HG03280 (cell line): ENCODE results near the gene CXXC1.
A peak's percentile ranks its signal among the peaks of the same experiment; 100 is the strongest.
"Not testable (repeated sequence)": the region's sequence is repeated elsewhere in the genome, so short reads cannot be mapped to it uniquely, and the experiment has no call there.

Source experiments
- ATAC-seq: cut with Tn5 transposase; IDR thresholded peaks from one replicate; pipeline ENCODE4 v1.9.1; 2021; ENCODE audit warnings: mild to moderate bottlenecking, moderate library complexity; ENCODE audit not compliant: unreplicated experiment

The CXXC1 gene

DNA sequence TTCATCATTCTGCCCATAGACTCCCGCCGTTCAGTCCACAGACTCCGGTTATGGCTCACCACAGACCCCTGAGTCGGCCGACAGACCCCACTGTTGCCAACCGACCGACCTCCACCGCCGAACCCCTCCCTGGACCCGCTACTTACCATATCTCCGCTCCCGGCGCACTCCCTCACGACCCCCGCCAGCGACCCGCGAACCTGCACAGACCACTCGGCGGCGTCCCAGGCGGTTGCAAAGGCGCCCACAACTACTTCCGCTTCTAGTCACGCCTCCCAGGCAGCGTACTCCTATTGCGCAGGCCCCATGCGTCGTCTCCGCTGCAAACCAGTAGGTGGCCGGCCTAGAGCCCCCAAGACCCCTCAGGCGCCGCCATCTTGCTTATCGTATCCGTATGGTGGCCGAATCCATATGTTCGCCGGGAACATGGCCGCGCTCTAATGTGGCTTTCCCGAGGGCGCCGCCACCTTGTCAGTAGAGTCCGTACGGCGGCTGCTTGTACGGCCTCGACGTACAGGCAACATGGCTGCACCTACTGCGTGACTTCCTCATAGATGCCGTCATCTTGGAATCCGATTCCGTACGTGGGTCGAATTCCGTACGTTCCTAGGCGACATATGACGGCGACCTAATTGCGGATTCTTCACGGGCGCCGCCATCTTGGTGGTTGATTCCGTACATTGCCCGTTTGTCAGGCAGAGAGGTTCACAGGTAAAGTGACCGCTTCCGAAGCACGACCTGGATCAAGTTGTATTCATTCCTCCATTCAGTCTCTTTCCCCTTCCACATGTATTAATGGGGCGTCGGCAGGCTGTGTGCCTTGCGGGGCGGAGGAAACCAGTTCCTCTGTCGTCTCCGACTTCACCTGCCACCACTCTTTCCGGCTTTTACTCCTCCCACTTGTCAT, at the start of gene CXXC1:
CXXC1 (minus strand) TSS at position 252 of the 907 bp plus-strand sequence; CDS start at position 149, 103 bp downstream.
- ATAC-seq, result peak; percentile 88

DNA sequence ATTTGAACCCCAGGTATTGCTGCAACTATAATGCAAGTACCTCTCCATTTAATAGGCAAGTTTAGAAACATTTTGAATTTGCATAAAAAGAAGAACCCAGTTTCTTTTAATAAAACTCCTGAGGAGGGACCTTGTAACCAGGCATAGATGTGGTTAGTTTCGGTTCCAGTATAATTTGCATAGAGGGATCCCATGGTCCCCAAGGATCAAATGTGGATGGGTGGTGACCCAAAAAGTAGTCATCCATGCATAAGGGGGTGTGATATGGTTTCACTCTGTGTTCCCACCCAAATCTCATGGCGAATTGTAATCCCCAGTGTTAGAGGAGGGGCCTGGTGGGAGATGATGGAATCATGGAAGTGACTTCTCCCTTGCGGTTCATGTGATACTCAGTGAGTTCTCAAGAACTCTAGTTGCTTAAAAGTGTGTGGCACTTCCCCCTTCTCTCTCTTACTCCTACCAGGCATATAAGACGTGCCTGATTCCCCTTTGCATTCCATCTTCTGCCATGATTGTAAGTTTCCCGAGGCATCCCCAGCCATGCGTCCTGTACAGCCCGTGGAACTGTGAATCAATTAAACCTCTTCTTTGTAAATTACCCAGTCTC, 47.2 kb upstream of the CXXC1 start:
- ATAC-seq, result no peak

DNA sequence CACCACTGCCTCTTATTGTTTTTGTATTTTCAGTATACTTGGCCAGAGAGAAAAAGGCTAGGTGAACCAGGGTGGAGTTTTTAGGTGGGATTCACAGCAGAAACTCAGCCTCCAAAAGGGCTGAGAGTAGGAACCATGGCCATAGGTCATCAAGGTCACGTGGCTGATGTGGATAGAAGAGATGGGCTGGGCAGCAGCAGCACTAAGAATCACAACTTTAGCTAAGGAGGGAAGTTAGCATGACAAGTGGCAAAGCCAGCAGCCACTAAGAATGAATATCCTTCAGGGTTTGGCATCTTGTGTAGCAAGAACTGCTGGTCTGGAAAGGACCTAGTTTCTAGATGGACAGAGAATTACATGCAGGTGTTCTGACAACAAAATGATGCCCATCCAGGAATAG, 44.2 kb upstream of the CXXC1 start:
- ATAC-seq, result no peak

DNA sequence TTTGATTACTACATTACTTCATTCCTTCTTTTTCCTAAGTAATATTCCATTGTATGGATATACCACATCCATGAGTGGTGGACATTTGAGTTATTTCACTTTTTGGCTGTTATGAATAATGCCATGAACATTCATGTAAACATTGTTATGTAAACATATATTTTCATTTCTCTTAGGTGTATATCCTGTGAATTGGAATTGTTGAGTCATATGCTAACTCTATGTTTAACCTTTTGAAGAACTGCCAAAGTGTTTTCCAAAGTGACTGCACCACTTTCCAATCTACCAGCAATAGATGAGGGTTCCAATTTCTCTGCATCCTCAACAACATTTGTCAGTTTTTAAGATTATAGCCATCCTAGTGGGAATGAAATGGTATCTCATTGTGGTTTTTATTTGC, 42.7 kb upstream of the CXXC1 start:
- no peak for ATAC-seq

DNA sequence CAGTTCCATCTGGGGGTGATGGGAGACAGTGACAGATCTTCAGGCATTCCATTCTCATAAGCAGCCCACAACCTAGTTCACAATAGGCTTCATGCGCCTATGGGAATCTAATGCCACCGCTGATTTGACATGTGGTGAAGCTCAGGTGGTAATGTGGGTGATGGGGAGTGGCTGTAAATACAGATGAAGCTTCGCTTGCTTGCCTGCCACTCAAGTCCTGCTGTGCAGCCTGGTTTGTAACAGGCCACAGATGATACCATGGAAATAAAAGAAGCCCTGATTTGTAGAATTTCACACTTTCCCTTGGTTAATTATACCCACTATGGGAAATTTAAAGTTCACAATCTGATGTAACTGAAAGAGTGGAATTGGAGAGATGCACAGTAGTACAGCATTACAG, 40.5 kb upstream of the CXXC1 start:
- ATAC-seq, result no peak

DNA sequence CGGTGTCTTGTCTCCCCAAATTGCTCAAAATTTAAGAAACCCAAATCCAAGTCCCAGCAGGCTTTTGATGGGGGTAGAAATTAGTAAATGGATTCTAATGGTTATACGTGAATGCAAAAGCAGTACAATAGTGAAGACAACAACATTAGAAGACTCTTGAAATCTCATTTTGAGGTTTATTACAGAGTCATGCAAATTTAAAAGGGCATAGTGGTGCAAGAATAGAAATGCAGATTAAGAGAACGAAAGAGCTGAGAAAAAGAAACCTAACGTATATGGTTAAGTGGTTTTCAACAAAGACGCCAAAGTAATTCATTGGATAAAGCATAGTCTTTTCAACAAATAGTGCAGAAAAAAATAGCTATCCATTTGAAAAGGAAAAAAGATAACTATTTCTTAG, 33.2 kb upstream of the CXXC1 start:
- ATAC-seq, result peak; percentile 76

DNA sequence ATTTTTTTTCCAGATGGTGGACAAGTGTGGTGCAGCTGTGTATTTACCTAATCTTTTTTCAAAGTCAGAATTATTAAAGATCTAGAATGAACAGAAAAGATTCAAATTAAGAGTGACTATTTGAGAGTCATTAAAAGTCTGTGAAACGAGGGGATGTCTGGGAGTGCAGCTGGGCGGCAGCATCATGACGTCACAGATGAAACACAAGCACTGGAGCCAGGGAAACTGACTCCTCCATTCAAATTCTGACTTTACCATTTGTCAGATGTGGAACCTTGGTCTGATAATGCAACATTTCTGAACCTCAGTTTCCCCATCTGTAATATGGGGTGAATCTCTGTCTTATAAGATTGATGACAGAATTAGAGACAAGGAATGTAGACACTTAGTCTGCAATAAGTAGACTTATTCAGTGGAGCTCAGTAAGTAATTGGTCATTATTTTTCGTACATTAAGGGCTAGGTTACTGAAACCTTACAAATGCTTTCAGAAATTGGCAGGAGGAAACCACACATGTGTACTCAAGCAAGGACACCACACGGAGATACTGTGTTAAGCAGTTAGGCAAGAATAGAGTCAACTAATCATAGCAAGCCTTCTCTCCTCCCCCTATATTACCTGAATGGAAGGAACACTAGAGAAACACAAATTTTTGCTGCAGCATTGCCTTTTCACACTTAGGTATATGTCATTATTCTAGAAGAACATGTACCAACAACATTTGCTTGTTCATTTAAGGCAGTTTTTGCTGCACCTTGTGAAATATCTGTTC, 27.8 kb upstream of the CXXC1 start:
- peak; percentile 71 for ATAC-seq

DNA sequence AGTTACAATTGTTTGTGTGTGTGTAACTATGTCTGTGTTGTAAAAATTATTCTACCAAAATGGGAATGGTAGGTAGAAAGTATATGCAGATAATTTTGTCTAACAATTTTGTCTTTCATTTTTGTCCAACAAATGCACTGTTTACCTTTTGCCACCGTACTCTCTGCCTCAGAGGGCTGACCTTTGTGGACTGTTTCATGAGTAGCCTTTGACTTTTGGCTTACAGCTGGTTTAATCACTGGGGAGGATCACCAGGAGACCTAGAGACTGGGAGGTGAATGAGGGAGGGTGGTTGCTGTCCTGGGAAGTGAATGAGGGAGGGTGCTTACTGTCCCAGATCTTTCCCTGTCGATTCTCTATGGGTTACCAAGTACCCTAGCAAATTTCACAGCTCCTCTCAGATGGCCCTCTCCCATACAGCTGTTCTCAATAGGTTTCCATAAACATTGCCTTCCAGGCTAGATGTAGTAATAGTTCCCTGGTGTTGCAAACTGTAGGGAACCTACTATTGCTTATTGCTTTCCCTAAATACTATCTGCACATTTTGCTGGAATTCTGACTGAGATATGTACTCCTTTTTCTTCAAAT, 26.5 kb upstream of the CXXC1 start:
- no peak for ATAC-seq

DNA sequence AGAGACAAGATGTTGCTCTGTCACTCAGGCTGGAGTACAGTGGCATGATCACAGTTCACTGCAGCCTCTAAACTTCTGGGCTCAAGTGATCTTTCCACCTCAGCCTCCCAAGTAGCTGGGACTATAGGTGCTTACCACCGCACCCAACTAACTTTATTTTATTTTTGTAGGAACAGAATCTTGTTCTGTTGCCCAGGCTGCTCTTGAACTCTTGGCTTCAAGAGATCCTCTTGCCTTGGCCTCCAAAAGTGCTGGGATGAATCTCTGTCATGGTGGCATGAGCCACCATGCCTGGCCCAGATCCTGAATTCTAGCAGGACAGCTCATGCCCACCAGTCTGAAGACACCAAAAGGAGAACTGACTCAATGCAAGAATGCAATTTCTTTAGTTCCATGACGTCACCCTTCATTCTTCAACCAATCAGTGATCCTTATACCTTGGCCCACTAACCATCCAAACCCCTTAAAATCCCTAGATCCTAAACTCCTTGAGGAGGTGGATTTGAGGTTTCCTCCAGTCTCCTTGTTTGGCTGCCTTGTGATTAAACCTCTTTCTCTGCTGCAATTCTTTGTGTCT, 25.6 kb upstream of the CXXC1 start:
- peak; percentile 24 for ATAC-seq

DNA sequence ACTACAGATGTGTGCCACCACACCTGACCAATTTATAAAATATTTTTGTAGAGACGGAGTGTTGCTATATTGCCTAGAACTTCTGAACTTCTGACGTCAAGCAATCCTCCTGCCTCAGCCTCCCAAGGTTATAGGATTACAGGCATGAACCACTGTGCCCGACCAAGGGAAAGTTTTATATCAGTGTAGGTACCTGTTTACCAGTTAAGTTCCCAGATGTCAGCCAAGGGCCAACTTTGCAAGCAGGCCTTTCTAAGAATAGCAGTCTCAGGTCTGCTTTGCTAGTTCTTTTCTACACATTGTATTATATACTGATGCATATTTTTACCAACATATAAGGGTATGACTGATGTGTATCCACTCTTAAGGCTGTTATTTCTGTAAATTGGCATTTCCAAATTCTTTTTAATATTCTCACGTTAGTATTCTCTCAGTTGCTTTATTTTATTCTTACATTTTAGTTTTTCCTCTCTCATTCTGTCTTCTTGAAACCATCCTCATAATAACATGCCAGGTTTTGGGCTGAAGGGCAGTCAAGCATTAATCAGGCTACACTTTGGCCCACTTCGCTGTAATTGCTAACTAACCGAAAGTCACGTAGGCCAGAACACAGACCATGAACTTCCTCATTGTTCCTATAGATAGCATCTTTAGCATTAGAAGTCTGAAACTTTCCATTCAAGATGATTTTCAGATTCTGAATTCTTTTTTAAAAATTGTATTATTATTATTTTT, 25.0 kb upstream of the CXXC1 start:
- ATAC-seq, result peak; percentile 61

DNA sequence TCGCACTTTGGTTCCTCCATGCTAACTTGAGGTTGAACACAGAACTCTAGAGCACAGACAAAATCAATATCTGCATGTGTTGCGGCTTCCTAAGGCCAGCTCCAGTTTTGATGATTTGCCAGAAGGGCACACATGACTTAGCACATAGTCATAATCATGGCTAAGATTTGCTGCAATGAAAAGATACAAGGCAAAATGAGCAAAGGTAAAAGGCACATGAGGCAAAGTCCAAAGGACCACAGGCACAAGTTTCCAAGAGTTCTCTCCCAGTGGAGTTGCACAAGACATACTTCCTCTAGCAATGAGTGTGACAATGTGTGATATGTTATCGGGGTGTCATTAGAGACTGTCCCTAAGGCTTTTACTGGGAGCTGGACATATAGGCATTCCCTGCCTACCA, 24.2 kb upstream of the CXXC1 start:
- ATAC-seq, result no peak

DNA sequence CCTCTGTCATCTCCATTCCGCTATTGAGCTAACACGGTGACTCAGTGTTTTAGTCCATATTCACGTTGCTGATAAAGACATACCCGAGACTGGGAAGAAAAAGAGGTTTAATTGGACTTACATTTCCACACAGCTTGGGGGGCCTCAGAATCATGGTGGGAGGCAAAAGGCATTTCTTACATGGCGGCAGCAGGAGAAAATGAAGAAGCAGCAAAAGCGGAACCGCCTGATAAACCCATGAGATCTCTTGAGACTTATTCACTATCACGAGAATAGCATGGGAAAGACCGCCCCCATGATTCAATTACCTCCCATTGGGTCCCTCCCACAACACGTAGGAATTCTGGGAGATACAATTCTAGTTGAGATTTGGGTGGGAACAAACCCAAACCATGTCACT, 22.6 kb upstream of the CXXC1 start:
- no peak for ATAC-seq

DNA sequence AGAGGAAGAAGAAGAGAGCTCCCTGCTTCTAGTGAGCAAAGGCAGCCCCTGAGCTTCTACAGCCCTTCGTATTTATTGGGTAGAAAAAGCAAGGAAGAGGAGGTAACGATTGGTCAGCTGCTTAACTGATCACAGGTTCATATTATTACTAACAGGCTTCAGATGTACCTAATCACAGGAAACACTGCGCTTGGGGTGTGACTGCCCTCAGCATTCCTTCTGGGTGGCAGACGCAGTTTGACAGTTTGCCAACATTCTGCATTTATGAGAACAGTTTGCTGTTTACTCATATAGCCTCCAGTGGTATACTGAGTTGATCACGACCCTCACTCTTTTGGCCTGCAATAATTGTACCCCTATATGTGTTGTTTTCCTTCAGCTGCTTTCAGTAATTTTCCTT, 21.4 kb upstream of the CXXC1 start:
- ATAC-seq, result not testable (repeated sequence)

DNA sequence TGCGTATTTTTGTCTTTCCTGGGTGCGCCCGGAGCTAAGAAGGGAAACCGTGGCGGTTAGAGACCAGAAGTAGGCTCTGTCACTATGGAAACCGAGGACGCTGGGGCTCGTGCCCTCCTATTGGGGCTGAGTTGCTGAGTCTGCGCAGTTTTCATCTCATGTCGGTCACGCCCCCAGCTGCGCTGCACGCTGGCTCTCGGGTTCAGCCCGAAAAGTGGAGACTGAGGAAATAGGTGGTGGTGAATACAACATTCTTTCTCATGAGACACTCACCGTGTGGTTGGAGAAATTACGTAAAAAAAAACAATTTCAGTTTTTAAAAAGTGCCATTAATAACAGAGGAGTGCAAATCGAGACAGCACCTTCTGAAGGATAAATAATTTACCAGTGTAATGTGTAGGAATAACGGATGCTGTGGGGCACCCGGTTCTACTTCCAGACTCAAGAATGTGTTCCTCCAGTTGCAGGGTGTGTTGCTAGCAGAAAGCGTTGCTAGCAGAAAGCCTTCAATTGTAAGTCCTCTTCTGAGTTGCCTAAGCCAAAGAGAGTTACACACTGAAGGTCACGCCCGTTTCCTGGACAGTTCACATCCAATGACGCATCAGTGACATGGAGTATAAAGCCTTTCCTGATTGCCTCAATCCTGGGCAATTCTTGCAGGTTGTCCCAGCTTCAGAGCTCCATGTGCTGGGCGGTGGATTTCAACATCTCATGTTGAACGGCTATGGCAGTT, 20.4 kb upstream of the CXXC1 start:
- ATAC-seq, result peak; percentile 94

DNA sequence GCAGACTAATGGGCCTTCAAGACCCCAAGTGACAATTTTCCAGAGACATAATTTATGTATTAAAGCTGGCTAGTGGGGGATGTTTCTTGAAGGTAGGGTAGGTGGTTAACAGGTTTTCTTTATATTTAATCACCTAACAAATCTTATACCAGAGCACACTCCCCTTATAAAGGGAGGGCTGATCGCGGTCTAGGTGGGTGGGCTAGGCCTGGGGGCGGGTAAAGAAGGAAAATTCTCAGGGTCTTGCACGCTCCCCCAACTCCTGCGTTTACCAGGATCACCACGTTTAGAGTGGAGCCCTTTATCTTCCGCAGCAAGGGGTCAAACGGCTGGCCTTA, 19.9 kb upstream of the CXXC1 start:
- no peak for ATAC-seq

DNA sequence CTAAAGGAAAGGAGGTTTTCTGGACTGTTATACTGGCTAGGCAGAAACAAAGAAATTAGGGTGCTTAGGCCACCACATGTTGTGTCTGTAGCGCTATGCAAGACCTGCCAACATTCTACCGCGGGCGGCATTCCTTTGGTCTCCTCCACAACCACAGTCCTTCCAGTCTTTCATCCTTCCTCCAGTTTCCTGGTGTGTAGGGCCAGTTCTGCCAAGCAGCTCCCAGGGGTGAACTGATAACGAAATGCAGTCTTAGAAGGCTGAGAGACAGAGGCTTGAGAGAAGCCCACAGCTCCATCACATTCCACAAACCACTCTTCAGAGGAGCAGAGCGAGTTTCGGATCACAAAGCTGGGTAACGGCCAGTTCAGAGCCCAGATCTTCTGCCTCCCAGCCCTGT, 19.5 kb upstream of the CXXC1 start:
- no peak for ATAC-seq

DNA sequence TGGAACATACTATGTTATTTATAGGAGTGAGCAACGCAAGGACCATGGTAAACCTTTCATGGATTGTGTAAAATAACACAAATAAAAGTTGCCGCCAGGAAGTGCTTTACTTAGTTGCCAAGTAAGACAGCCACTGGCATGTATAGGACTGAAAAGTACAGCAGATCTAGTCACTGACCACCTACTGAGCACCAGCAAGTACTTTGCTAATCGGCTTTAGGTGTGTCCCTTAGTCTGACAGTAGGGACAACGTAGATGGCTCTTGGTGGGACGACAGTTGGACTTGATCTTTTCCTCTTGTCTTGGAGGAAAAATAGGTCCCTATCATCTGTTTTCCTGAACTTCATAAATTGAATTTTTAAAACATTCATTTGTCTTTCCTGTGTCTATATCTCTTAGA, 13.6 kb upstream of the CXXC1 start:
- no peak for ATAC-seq

DNA sequence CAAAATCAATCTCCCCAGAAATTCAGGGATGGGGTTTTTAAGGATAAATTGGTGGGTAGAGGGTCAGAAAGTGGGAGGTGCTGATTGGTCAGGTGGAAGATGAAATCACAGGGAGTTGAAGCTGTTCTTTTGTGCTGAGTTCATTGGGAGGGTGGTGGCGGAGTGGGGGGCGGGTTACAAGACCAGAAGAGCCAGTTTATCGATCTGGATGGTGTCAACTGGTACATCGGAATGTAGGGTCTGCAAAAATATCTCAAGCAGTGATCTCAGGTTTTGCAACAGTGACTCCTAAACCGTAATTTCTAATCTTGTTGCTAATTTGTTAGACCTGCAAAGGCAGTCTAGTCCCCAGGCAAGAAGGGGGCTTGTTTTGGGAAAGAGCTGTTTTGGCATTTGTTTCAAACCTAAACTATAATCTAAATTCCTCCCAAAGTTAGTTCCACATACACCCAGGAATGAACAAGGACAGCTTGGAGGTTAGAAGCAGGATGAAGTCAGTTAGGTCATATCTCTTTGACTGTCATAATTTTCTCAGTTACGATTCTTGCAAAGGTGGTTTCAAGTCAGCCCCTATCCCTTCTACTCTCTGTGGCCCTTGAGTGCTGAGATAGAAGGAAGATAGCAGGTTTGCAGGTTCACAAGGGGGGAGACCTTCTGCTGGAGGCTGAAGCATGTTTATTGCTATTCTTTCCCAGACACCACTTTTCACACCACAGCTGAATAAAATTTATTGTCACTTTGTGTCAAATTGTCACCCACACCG, 12.3 kb upstream of the CXXC1 start:
- no peak for ATAC-seq
